Vagina (tissue), 2 donors: ENCODE data around the gene BUB1.

Experiments
- CTCF ChIP-seq, 3 experiments: fragments of 450-650 bp in 2 of 3; fragments of 200-600 bp in 1 of 3; sonication (generic) in 1 of 3; IDR thresholded peaks; one replicate each; pipeline ENCODE4 v1.5.1; 2017 to 2019; ENCODE audit warnings: antibody characterized with exemption in 3 of 3, mild to moderate bottlenecking in 2 of 3, moderate library complexity in 2 of 3
- POLR2A ChIP-seq, 2 donors: fragments of 450-650 bp; IDR thresholded peaks; one replicate each; pipeline ENCODE4 v1.6.1; 2017; ENCODE audit warnings: antibody characterized with exemption in 2 of 2, mild to moderate bottlenecking in 2 of 2, moderate library complexity in 2 of 2

GRCh38 chr2:110673201-110673600, 4.7 kb downstream of the BUB1 start:
- TF ChIP-seq CTCF (IDR thresholded peaks at IDR 0.05): no peak
- no peak for TF ChIP-seq POLR2A (IDR thresholded peaks at IDR 0.05)
